ENCODE data around the gene MAGED2. TPM values are rescaled to one million over a fixed set of nuclear protein-coding genes. Genes with fewer than 3 reads are reported as not detected.

MAGED2 gene
- total and polyA plus RNA-seq, 9 of the 15 experiments (the other 6 are each of a cell fraction or from before 2014, with no cell fraction given): 19.7 to 49.1 (median 23.1) TPM

- no TSS peak for BruUV-seq (replicated peaks)
- ATAC-seq: no peak
- 38% methylated on average over 1 of the region's 5 CpGs for whole genome bisulfite sequencing (ENCODE audit: insufficient coverage, low coverage, missing lambda C conversion rate)
- Histone ChIP-seq H3K9ac (ENCODE audit: insufficient read depth in 1 of 2, low read depth in 2 of 2, low read length in 2 of 2) (no peak overlapping the region), H3K9me1 (ENCODE audit: control insufficient read depth, insufficient read depth, low read length) (no peaks in the 10 kb centered on the region), H3K79me2 (ENCODE audit: control insufficient read depth, insufficient read depth, low read length) (peaks cover 8% of the 10 kb centered on the region; the same call in 1 of the 3 replicates), H3K36me3 (ENCODE audit: control insufficient read depth, insufficient read depth, low read length) (peaks cover 6% of the 10 kb centered on the region; the same call in 2 of the 3 replicates), H3K4me1 (replicated peaks in 1 of 2; ENCODE audit: control insufficient read depth in 2 of 2, insufficient read depth in 2 of 2, low read length in 2 of 2) (peaks cover 0 to 19% of the 10 kb centered on the region in 2 experiments; a peak in 2 of 5 replicates), H2AFZ (ENCODE audit: low read depth, low read length) (no peak overlapping the region), H3K27ac (ENCODE audit: extremely low read depth, low read depth, low read length) (no peak overlapping the region), H3K4me3 (no peak overlapping the region), H3K4me2 (ENCODE audit: insufficient read depth, low read length) (no peak overlapping the region), H4K20me1 (replicated peaks; ENCODE audit: control insufficient read depth, insufficient read depth, low read length) (no peaks in the 10 kb centered on the region), H3K27me3 (ENCODE audit: control insufficient read depth in 2 of 2, insufficient read depth in 2 of 2, low read length in 2 of 2) (no peaks in the 10 kb centered on the region; a peak in 1 of 5 replicates), H3K9me3 (replicated peaks; ENCODE audit: control insufficient read depth, insufficient read depth, low read depth, low read length) (no peaks in the 10 kb centered on the region)
- intact Hi-C loops (cut with micrococcal nuclease): no loop called here
- in situ Hi-C loops (cut with MboI): no loop called here
- POLR2A ChIA-PET: no interaction called here
- no peak for FAIRE-seq
- DNase-seq (ENCODE audit: extremely low read depth in 1 of 4, low spot score in 3 of 4): no peak
- no peak for TF ChIP-seq YY1 (IDR thresholded peaks at IDR 0.05; ENCODE audit: borderline replicate concordance in 1 of 3, control insufficient read depth in 1 of 3, extremely low read depth in 1 of 3, insufficient read depth in 3 of 3, insufficient read length in 1 of 3, insufficient replicate concordance in 2 of 3, low read depth in 1 of 3, low read length in 2 of 3)
- TF ChIP-seq ZNF175 (CRISPR knock-in tag; IDR thresholded peaks at IDR 0.05; ENCODE audit: low read depth): no peak
- TF ChIP-seq TEAD4 (IDR thresholded peaks at IDR 0.05; ENCODE audit: low read length): no peak
- no peak for TF ChIP-seq TEAD4 (CRISPR knock-in tag; IDR thresholded peaks at IDR 0.05; ENCODE audit: borderline replicate concordance)
- no peak for TF ChIP-seq TCF7 (IDR thresholded peaks at IDR 0.05; ENCODE audit: borderline replicate concordance)
- no peak for TF ChIP-seq ILK (tag; IDR thresholded peaks at IDR 0.05; ENCODE audit: borderline replicate concordance, low read depth)
- TF ChIP-seq SMARCA5 (IDR thresholded peaks at IDR 0.05): no peak
- no peak for TF ChIP-seq SAFB (IDR thresholded peaks at IDR 0.05; ENCODE audit: borderline replicate concordance, low read depth, low read length)
- no peak for TF ChIP-seq ZFP91 (CRISPR knock-in tag; IDR thresholded peaks at IDR 0.05)
- TF ChIP-seq E2F4 (CRISPR knock-in tag; IDR thresholded peaks at IDR 0.05; ENCODE audit: low read depth): no peak
- no peak for TF ChIP-seq HMGN3 (IDR thresholded peaks at IDR 0.05; ENCODE audit: borderline replicate concordance, extremely low read depth, insufficient read length, low read depth, low read length)
- TF ChIP-seq BDP1 (IDR thresholded peaks at IDR 0.05; ENCODE audit: insufficient read depth, insufficient read length): no peak
- TF ChIP-seq PHF20 (IDR thresholded peaks at IDR 0.05; ENCODE audit: partially characterized antibody): no peak
- TF ChIP-seq SREBF2 (CRISPR knock-in tag; IDR thresholded peaks at IDR 0.05): no peak
- no peak for TF ChIP-seq ZNF280B (CRISPR knock-in tag; IDR thresholded peaks at IDR 0.05)
- CTCF ChIA-PET (ENCODE audit: low intra/inter-chr PET ratio): no interaction called here
These were observed 3.0 kb downstream of the MAGED2 start for GRCh38 chrX:54810532-54810931.

All from K562 (cell line).